GM12874 (cell line): ENCODE measurements around the gene FMNL2.

ENCODE experiments used
- CTCF ChIP-seq: IDR thresholded peaks from 2 replicates; pipeline ENCODE4 v1.5.1; 2011; ENCODE audit warnings: low read depth, mild to moderate bottlenecking, control low read depth, low read length, moderate library complexity; ENCODE audit not compliant: insufficient read depth

The FMNL2 gene

GRCh38 chr2:152630466-152630865 lies 295.5 kb downstream of the FMNL2 start:
- no peak for TF ChIP-seq CTCF

GRCh38 chr2:152632736-152633135 lies 297.8 kb downstream of the FMNL2 start:
- TF ChIP-seq CTCF: no peak

- peak; percentile 73 for TF ChIP-seq CTCF
Measured at GRCh38 chr2:152635635-152636298, 300.8 kb downstream of the FMNL2 start.

GRCh38 chr2:152637251-152637650 lies 302.3 kb downstream of the FMNL2 start:
- no peak for TF ChIP-seq CTCF

- TF ChIP-seq CTCF: no peak
Measured at GRCh38 chr2:152638056-152638455, 303.1 kb downstream of the FMNL2 start.

- no peak for TF ChIP-seq CTCF
Measured at GRCh38 chr2:152638590-152638989, 303.6 kb downstream of the FMNL2 start.

GRCh38 chr2:152644189-152644873 lies 309.4 kb downstream of the FMNL2 start:
- TF ChIP-seq CTCF: no peak
